Kidney (tissue), 14 donors: ENCODE data around the gene NUTF2. TPM values are rescaled to one million over a fixed set of nuclear protein-coding genes. Genes with fewer than 3 reads are reported as not detected.
A peak's percentile ranks its signal among the peaks of the same experiment; 100 is the strongest.

ENCODE experiments used
- DNase-seq, 5 donors: peaks; one replicate each; pipeline ENCODE4 v3.0.0-alpha.2; 2013 to 2020
- FAIRE-seq: peaks from 2 replicates; lab custom pipeline; 2012; peaks lifted over from hg19 to GRCh38; lab: Jason Lieb, UNC
- H3K27ac ChIP-seq, 2 donors: one replicate each; pipeline ENCODE4 v1.7.0; 2013; ENCODE audit warnings: low read depth in 2 of 2, low read length in 2 of 2, inconsistent platforms in 1 of 2
- H3K27me3 ChIP-seq: one replicate; pipeline ENCODE4 v1.7.1; 2013; ENCODE audit warnings: low read length, inconsistent platforms; ENCODE audit not compliant: control insufficient read depth, insufficient read depth
- H3K36me3 ChIP-seq, 3 donors: one replicate each; pipeline versions ENCODE4 v1.7.0 to v1.7.1; 2013; ENCODE audit warnings: low read length in 3 of 3, control low read depth in 1 of 3, inconsistent platforms in 1 of 3; ENCODE audit not compliant: insufficient read depth in 3 of 3, control insufficient read depth in 2 of 3
- H3K4me1 ChIP-seq, 3 donors: one replicate each; pipeline versions ENCODE4 v1.7.0 to v1.7.1; 2013; ENCODE audit warnings: low read length in 3 of 3, inconsistent platforms in 1 of 3, low read depth in 1 of 3; ENCODE audit not compliant: control insufficient read depth in 2 of 3, insufficient read depth in 2 of 3
- H3K4me3 ChIP-seq, 3 donors: one replicate each; pipeline versions ENCODE4 v1.7.0 to v1.8.1; 2013; ENCODE audit warnings: low read length in 3 of 3, control low read depth in 1 of 3, inconsistent platforms in 1 of 3
- H3K9ac ChIP-seq, 3 donors: one replicate each; pipeline versions ENCODE4 v1.7.0 to v1.7.1; 2013; ENCODE audit warnings: low read length in 3 of 3, control low read depth in 1 of 3, inconsistent platforms in 1 of 3
- H3K9me3 ChIP-seq, 3 donors: one replicate each; pipeline versions ENCODE4 v1.7.0 to v1.7.1; 2013; ENCODE audit warnings: low read length in 3 of 3, control low read depth in 1 of 3, inconsistent platforms in 1 of 3; ENCODE audit not compliant: control insufficient read depth in 2 of 3, insufficient read depth in 1 of 3
- intact Hi-C: fragments of 100-400 bp; cut with DNase I; formaldehyde crosslinking; loops from one replicate; pipeline ENCODE4 v1.11.1; 2022
- polyA plus RNA-seq: library from polyadenylated mRNA; stranded (reverse); fragments of 350-450 nt; fragmentation: Illumina TruSeq; extraction: RNeasy Lipid Tissue Mini Kit (QIAGEN cat#74804); gene quantifications from one replicate; pipeline ENCODE4 v1.2.3, GENCODE V29; 2014; ENCODE audit warnings: low read depth, low replicate concordance; ENCODE audit not compliant: insufficient read depth
- total RNA-seq: library from RNA; stranded (reverse); fragmentation: NEBNext Ultra II Directional; extraction: Animal tissue kit (Norgen Biotek cat#: 25700); gene quantifications from one replicate; pipeline ENCODE4 v1.2.1, GENCODE V29; 2021
- TF ChIP-seq, protein P1 (sequence below): IDR thresholded peaks from 3 replicates; pipeline ENCODE4 v1.5.1; 2012; ENCODE audit warnings: mild to moderate bottlenecking, moderate library complexity, borderline replicate concordance; ENCODE audit not compliant: insufficient read depth; ENCODE audit errors: extremely low read depth
- donor health status: control.
- donor health status: control.
- donor health status: control.
- donor health status: control.
- donor health status: control.
- donor health status: DM: yes; HTN: yes; CAD: no.
- donor health status: Normal renal cell carcinoma (clear cell type).

Gene NUTF2
- total and polyA plus RNA-seq, 2 donors from 2014 or later = 76.4 to 107 TPM

DNA sequence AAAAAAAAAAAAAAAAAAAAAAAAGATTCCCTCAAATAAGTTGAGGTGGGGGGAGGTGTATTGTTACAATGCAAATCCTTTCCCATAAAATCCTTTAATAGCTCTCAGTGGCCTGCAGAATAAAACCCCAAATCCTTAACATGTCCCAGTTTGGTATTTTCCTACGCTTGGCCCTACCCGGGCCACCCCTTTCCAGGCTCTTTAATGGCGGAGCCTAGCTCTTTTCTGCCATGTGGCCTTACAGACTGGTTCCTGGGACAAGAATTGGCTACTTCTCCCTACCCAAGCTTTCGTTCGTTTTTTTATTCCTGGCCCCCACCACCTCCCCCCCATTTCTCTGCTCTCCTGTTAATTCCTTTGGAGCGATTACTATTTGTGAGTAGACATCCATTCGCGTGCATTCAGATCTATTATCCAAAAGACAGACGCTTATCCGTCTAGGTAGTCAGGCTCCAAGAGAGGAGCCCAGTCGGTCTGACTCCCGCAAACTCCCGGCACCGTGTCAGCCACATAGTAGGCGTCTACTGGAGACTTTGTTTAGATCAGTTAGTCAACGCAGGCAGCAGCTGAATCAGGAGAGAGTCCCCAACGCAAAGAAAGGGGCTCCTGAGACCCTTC, 5.4 kb upstream of the NUTF2 start:
- Histone ChIP-seq H3K27ac (peak overlapping the region; percentile 98 to 100), H3K36me3 (no peaks in the 10 kb centered on the region), H3K9me3 (no peaks in the 10 kb centered on the region), H3K4me3 (peak overlapping the region in 2 of 3 donors; percentile 64 to 96), H3K27me3 (no peaks in the 10 kb centered on the region), H3K4me1 (peaks cover 14 to 31% (median 31%) of the 10 kb centered on the region in 3 donors), H3K9ac (peak overlapping the region; percentile 66 to 95 (median 94))
- TF ChIP-seq, protein P1, sequence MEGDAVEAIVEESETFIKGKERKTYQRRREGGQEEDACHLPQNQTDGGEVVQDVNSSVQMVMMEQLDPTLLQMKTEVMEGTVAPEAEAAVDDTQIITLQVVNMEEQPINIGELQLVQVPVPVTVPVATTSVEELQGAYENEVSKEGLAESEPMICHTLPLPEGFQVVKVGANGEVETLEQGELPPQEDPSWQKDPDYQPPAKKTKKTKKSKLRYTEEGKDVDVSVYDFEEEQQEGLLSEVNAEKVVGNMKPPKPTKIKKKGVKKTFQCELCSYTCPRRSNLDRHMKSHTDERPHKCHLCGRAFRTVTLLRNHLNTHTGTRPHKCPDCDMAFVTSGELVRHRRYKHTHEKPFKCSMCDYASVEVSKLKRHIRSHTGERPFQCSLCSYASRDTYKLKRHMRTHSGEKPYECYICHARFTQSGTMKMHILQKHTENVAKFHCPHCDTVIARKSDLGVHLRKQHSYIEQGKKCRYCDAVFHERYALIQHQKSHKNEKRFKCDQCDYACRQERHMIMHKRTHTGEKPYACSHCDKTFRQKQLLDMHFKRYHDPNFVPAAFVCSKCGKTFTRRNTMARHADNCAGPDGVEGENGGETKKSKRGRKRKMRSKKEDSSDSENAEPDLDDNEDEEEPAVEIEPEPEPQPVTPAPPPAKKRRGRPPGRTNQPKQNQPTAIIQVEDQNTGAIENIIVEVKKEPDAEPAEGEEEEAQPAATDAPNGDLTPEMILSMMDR = no peak
- intact Hi-C loops = no loop called here
- no peak for DNase-seq
- FAIRE-seq = no peak

DNA sequence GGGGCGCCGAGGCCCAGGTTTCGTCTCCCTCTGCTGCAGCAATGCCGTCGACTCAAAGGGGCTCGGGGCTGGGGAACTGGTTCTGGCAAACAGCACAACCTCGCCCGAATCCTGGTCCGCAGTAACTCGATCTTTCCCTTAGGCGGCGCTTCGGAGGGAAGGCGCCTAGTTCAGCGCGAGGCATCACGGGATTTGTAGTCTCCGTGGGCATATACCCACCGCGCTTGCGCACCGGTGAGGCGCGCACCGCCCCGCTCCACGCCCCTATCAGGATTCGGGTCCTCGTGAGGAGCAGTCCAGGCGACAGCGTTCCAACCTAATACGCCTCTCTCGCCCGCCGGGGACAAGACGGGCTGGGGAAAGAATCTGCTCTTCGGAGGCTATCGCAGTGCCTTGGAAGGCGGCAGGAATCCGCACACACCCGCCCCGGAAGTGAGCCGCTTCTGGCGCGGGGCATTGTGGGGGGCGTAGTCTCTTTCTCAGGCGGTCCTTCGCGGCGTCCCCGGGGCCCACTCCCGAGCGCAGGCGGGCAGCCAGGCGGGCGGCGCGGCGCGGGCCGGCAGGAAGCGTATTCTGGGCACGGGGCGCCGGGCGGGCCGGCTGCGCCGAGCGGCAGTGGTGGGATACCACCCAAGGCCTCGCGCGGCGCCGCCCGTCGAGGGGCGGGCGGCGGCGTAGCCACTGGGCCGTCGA, 4.8 kb upstream of the NUTF2 start, which contains the start of gene THAP11:
Gene THAP11 (plus strand): TSS at position 505 of the 693 bp plus-strand sequence. CDS start 235 bp downstream, outside the sequence.
- Histone ChIP-seq H3K4me1 (peaks cover 14 to 31% (median 31%) of the 10 kb centered on the region in 3 donors), H3K4me3 (peak within 1 kb of the TSS; percentile 76 to 96 (median 94)), H3K9me3 (no peaks in the 10 kb centered on the region), H3K9ac (peak within 1 kb of the TSS; percentile 66 to 95 (median 94)), H3K27ac (peak within 1 kb of the TSS; percentile 98 to 100), H3K27me3 (no peaks in the 10 kb centered on the region), H3K36me3 (no peaks in the 10 kb centered on the region)
- intact Hi-C loops = no loop called here
- peak; percentile 97 to 99 (median 97) for DNase-seq
- no peak for FAIRE-seq
- TF ChIP-seq, protein P1 = peak; percentile 91

DNA sequence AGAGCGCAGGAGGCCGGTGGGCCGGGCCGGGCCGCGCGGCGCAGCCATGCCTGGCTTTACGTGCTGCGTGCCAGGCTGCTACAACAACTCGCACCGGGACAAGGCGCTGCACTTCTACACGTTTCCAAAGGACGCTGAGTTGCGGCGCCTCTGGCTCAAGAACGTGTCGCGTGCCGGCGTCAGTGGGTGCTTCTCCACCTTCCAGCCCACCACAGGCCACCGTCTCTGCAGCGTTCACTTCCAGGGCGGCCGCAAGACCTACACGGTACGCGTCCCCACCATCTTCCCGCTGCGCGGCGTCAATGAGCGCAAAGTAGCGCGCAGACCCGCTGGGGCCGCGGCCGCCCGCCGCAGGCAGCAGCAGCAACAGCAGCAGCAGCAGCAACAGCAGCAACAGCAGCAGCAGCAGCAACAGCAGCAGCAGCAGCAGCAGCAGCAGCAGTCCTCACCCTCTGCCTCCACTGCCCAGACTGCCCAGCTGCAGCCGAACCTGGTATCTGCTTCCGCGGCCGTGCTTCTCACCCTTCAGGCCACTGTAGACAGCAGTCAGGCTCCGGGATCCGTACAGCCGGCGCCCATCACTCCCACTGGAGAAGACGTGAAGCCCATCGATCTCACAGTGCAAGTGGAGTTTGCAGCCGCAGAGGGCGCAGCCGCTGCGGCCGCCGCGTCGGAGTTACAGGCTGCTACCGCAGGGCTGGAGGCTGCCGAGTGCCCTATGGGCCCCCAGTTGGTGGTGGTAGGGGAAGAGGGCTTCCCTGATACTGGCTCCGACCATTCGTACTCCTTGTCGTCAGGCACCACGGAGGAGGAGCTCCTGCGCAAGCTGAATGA, 4.0 kb upstream of the NUTF2 start:
- H3K4me1 ChIP-seq = peaks cover 14 to 35% (median 33%) of the 10 kb centered on the region in 3 donors

More for the DNA sequence above, 4.0 kb upstream of the NUTF2 start:
- TF ChIP-seq, protein P1 = peak; percentile 6
- Histone ChIP-seq H3K9me3 (no peaks in the 10 kb centered on the region), H3K27me3 (no peaks in the 10 kb centered on the region), H3K4me3 (peak overlapping the region; percentile 76 to 87 (median 77)), H3K9ac (peak overlapping the region; percentile 53 to 68 (median 66)), H3K36me3 (no peaks in the 10 kb centered on the region), H3K27ac (peak overlapping the region; percentile 98 to 100)
- FAIRE-seq (no peak), DNase-seq (peak; percentile 67 to 88 (median 73))
- intact Hi-C loops = no loop called here
